ENCODE data around the gene SPRYD4.

- no peak for TF ChIP-seq YY1 (IDR thresholded peaks at IDR 0.05; ENCODE audit: insufficient read depth, insufficient read length)
- no peak for TF ChIP-seq ZNF274 (IDR thresholded peaks at IDR 0.05; ENCODE audit: low read depth, low read length)
- TF ChIP-seq SUZ12 (IDR thresholded peaks at IDR 0.05; ENCODE audit: extremely low read depth, insufficient read depth, insufficient read length) = no peak
Measured at GRCh38 chr12:56520506-56520905, 52.1 kb downstream of the SPRYD4 start.

All from NT2/D1 (cell line).